ENCODE results near the gene DLG3.

DNA sequence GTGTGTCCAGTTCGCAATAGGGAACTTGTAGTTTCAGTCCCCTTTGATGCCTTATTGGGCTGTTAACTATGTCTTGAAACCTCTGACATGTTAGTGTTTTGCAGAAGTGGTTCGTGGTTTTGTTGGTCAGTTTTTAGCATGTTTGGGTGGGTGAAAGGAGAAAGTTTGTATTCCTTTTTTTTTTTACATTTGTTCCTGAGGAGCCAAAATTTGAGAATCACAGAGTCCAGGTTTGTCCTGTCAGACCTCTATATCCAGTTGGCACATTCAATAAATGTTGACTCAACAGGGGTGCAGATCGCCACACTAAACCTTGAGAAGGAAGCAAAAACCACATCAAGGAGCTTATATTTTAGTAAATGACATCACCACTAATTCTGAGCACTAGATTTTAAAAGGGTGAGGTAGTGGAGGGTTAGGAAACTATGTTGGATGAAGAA lies 26.2 kb downstream of the DLG3 start:
- TF ChIP-seq CTCF (conservative IDR thresholded peaks at IDR 0.05; ENCODE audit: low read length) (no peak), EZH2phosphoT487 (IDR thresholded peaks at IDR 0.05; ENCODE audit: borderline replicate concordance) (no peak)
